Measurements from ENCODE around the gene KISS1.

- no peak for TF ChIP-seq CTCF (IDR thresholded peaks at IDR 0.05)
- no peak for TF ChIP-seq POLR2A (IDR thresholded peaks at IDR 0.05)
Measured at GRCh38 chr1:204221271-204221670, 25.0 kb upstream of the KISS1 start.

Measured in right lobe of liver (tissue), 4 donors.